ES-I3 (cell line): Measurements from ENCODE around the gene ATP5F1D.

Experiments used
- H3K36me3 ChIP-seq: 2 replicates; pipeline ENCODE4 v1.6.1; 2013; ENCODE audit warnings: mild to moderate bottlenecking, low read length, control low read depth, moderate library complexity; ENCODE audit not compliant: insufficient read depth
- H3K4me1 ChIP-seq: 2 replicates; pipeline ENCODE4 v1.6.1; 2013; ENCODE audit warnings: mild to moderate bottlenecking, control low read depth, low read length; ENCODE audit not compliant: insufficient read depth
- H3K9ac ChIP-seq: 2 replicates; pipeline ENCODE4 v1.6.1; 2013; ENCODE audit warnings: low read depth, mild to moderate bottlenecking, low read length, moderate library complexity
- H3K9me3 ChIP-seq: 2 replicates; pipeline ENCODE4 v1.6.1; 2013; ENCODE audit warnings: mild to moderate bottlenecking, low read length, moderate library complexity; ENCODE audit not compliant: control insufficient read depth, insufficient read depth

ATP5F1D gene

GRCh38 chr19:1234051-1234954 lies 7.2 kb upstream of the ATP5F1D start:
- H3K4me1 ChIP-seq, result no peaks in the 10 kb centered on the region; the same call in 1 of the 2 replicates
- H3K36me3 ChIP-seq, result no peaks in the 10 kb centered on the region
- H3K9ac ChIP-seq, result no peak overlapping the region
- H3K9me3 ChIP-seq, result no peaks in the 10 kb centered on the region

- H3K9me3 ChIP-seq, result no peaks in the 10 kb centered on the region
- no peak overlapping the region for H3K9ac ChIP-seq
- no peaks in the 10 kb centered on the region for H3K36me3 ChIP-seq
- H3K4me1 ChIP-seq, result no peaks in the 10 kb centered on the region; the same call in 1 of the 2 replicates
Observed at GRCh38 chr19:1234955-1235380, 6.6 kb upstream of the ATP5F1D start.

GRCh38 chr19:1235625-1236538 lies 5.7 kb upstream of the ATP5F1D start:
- no peaks in the 10 kb centered on the region; the same call in 1 of the 2 replicates for H3K4me1 ChIP-seq
- no peaks in the 10 kb centered on the region for H3K36me3 ChIP-seq
- peak overlapping the region; percentile 31; the same call in 1 of the 2 replicates for H3K9ac ChIP-seq
- H3K9me3 ChIP-seq, result no peaks in the 10 kb centered on the region

GRCh38 chr19:1236576-1236975 lies 5.0 kb upstream of the ATP5F1D start:
- Histone ChIP-seq H3K9ac (peak overlapping the region; percentile 88; the same call in 1 of the 2 replicates), H3K36me3 (no peaks in the 10 kb centered on the region), H3K9me3 (no peaks in the 10 kb centered on the region), H3K4me1 (no peaks in the 10 kb centered on the region; the same call in 1 of the 2 replicates)

GRCh38 chr19:1237027-1237659 lies 4.4 kb upstream of the ATP5F1D start:
- H3K9me3 ChIP-seq, result no peaks in the 10 kb centered on the region
- no peaks in the 10 kb centered on the region; the same call in 1 of the 2 replicates for H3K4me1 ChIP-seq
- peak overlapping the region; percentile 88 for H3K9ac ChIP-seq
- H3K36me3 ChIP-seq, result no peaks in the 10 kb centered on the region

- H3K9ac ChIP-seq, result peak within 1 kb of the TSS; percentile 88
- no peaks in the 10 kb centered on the region for H3K9me3 ChIP-seq
- H3K36me3 ChIP-seq, result no peaks in the 10 kb centered on the region
- H3K4me1 ChIP-seq, result no peaks in the 10 kb centered on the region; the same call in 1 of the 2 replicates
Observed at GRCh38 chr19:1237754-1238368, 3.7 kb upstream of the ATP5F1D start, which contains the start of gene CBARP. Gene CBARP (minus strand): TSS chr19:1238005. CDS start chr19:1236100, 1,905 bp downstream.

GRCh38 chr19:1238369-1239303 lies 2.9 kb upstream of the ATP5F1D start:
- Histone ChIP-seq H3K9me3 (no peaks in the 10 kb centered on the region), H3K9ac (peak overlapping the region; percentile 51; the same call in 1 of the 2 replicates), H3K4me1 (no peaks in the 10 kb centered on the region; the same call in 1 of the 2 replicates), H3K36me3 (no peaks in the 10 kb centered on the region)

GRCh38 chr19:1239420-1239795 lies 2.1 kb upstream of the ATP5F1D start:
- Histone ChIP-seq H3K9me3 (no peaks in the 10 kb centered on the region), H3K36me3 (no peaks in the 10 kb centered on the region), H3K4me1 (no peaks in the 10 kb centered on the region; the same call in 1 of the 2 replicates), H3K9ac (peak overlapping the region; percentile 74)

GRCh38 chr19:1239796-1240737 lies 1.5 kb upstream of the ATP5F1D start:
- Histone ChIP-seq H3K9me3 (no peaks in the 10 kb centered on the region), H3K36me3 (no peaks in the 10 kb centered on the region), H3K9ac (peak overlapping the region; percentile 74), H3K4me1 (peaks cover 4% of the 10 kb centered on the region; the same call in 1 of the 2 replicates)

- Histone ChIP-seq H3K9me3 (no peaks in the 10 kb centered on the region), H3K36me3 (no peaks in the 10 kb centered on the region), H3K4me1 (peaks cover 4% of the 10 kb centered on the region; the same call in 1 of the 2 replicates), H3K9ac (peak overlapping the region; percentile 2; the same call in 1 of the 2 replicates)
Observed at GRCh38 chr19:1240925-1241324, 626 bp upstream of the ATP5F1D start.

- H3K36me3 ChIP-seq, result no peaks in the 10 kb centered on the region
- peaks cover 6% of the 10 kb centered on the region; the same call in 1 of the 2 replicates for H3K4me1 ChIP-seq
- H3K9me3 ChIP-seq, result no peaks in the 10 kb centered on the region
- H3K9ac ChIP-seq, result no peak overlapping the region
Observed at GRCh38 chr19:1243768-1244692, 2.5 kb downstream of the ATP5F1D start.
